Chondrocyte (in vitro differentiated cells): ENCODE measurements around the gene CUTA. TPM values are rescaled to one million over a fixed set of nuclear protein-coding genes. Genes with fewer than 3 reads are reported as not detected.

Experiments used
- DNase-seq: peaks from one replicate; pipeline ENCODE4 v3.0.0; 2021; ENCODE audit warnings: mixed read lengths, low spot score
- H3K27ac Mint-ChIP-seq: one replicate; pipeline ENCODE4 v1.8.0; 2021; ENCODE audit warnings: mild to moderate bottlenecking, moderate library complexity, mixed read lengths; ENCODE audit not compliant: unreplicated experiment
- H3K27me3 Mint-ChIP-seq: 2 replicates; pipeline ENCODE4 v1.8.0; 2021; ENCODE audit warnings: low read depth, mixed read lengths
- H3K36me3 Mint-ChIP-seq: 2 replicates; pipeline ENCODE4 v1.8.0; 2021; ENCODE audit warnings: low read depth, mixed read lengths
- H3K4me1 Mint-ChIP-seq: 2 replicates; pipeline ENCODE4 v1.8.0; 2021; ENCODE audit warnings: low read depth, mild to moderate bottlenecking, mixed read lengths
- H3K4me3 Mint-ChIP-seq: one replicate; pipeline ENCODE4 v1.8.0; 2021; ENCODE audit warnings: mild to moderate bottlenecking, moderate library complexity, mixed read lengths; ENCODE audit not compliant: unreplicated experiment
- H3K9me3 Mint-ChIP-seq: 2 replicates; pipeline ENCODE4 v1.8.0; 2021; ENCODE audit warnings: low read depth, mixed read lengths
- total RNA-seq: library from RNA; stranded (reverse); gene quantifications from 3 replicates; pipeline ENCODE4 v1.2.1, GENCODE V29; 2021
- TF ChIP-seq, protein P1 (sequence below): fragments of 200-600 bp; sonication (generic); IDR thresholded peaks from 2 replicates; pipeline ENCODE4 v1.5.0; 2021; ENCODE audit warnings: antibody characterized with exemption, mild to moderate bottlenecking, moderate library complexity

CUTA gene
- total RNA-seq, 1 donor from 2014 or later = 218 TPM

DNA sequence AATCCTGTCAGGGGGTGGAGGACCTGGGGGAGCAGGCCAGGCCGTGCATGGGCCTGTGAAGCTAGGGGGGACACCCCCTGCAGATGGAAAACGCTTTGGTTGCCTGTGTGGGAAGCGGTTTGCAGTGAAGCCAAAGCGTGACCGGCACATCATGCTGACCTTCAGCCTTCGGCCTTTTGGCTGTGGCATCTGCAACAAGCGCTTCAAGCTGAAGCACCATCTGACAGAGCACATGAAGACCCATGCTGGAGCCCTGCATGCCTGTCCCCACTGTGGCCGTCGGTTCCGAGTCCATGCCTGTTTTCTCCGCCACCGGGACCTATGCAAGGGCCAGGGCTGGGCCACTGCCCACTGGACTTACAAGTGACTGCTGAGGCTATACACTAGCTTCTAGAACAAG is 38.2 kb upstream of the CUTA start:
- H3K27me3 Mint-ChIP-seq = no peaks in the 10 kb centered on the region
- DNase-seq = no peak
- TF ChIP-seq, protein P1, sequence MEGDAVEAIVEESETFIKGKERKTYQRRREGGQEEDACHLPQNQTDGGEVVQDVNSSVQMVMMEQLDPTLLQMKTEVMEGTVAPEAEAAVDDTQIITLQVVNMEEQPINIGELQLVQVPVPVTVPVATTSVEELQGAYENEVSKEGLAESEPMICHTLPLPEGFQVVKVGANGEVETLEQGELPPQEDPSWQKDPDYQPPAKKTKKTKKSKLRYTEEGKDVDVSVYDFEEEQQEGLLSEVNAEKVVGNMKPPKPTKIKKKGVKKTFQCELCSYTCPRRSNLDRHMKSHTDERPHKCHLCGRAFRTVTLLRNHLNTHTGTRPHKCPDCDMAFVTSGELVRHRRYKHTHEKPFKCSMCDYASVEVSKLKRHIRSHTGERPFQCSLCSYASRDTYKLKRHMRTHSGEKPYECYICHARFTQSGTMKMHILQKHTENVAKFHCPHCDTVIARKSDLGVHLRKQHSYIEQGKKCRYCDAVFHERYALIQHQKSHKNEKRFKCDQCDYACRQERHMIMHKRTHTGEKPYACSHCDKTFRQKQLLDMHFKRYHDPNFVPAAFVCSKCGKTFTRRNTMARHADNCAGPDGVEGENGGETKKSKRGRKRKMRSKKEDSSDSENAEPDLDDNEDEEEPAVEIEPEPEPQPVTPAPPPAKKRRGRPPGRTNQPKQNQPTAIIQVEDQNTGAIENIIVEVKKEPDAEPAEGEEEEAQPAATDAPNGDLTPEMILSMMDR = no peak
- H3K36me3 Mint-ChIP-seq = peaks cover 3% of the 10 kb centered on the region
- peaks cover 2% of the 10 kb centered on the region for H3K9me3 Mint-ChIP-seq
- no peak overlapping the region for H3K27ac Mint-ChIP-seq
- H3K4me1 Mint-ChIP-seq = peaks cover 25% of the 10 kb centered on the region
- H3K4me3 Mint-ChIP-seq = no peak overlapping the region

DNA sequence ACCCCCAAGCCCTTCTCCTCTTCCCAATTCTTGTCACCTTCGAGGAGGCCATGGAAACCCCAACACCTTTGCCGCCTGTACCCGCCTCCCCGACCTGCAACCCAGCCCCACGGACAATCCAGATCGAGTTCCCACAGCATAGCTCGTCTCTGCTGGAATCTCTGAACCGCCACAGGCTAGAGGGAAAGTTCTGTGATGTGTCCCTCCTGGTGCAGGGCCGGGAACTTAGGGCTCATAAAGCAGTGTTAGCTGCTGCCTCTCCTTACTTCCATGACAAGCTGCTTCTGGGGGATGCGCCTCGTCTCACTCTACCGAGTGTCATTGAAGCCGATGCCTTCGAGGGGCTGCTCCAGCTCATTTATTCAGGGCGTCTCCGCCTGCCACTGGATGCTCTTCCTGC is 37.1 kb upstream of the CUTA start:
- peaks cover 25% of the 10 kb centered on the region for H3K4me1 Mint-ChIP-seq
- no peak for DNase-seq

DNA sequence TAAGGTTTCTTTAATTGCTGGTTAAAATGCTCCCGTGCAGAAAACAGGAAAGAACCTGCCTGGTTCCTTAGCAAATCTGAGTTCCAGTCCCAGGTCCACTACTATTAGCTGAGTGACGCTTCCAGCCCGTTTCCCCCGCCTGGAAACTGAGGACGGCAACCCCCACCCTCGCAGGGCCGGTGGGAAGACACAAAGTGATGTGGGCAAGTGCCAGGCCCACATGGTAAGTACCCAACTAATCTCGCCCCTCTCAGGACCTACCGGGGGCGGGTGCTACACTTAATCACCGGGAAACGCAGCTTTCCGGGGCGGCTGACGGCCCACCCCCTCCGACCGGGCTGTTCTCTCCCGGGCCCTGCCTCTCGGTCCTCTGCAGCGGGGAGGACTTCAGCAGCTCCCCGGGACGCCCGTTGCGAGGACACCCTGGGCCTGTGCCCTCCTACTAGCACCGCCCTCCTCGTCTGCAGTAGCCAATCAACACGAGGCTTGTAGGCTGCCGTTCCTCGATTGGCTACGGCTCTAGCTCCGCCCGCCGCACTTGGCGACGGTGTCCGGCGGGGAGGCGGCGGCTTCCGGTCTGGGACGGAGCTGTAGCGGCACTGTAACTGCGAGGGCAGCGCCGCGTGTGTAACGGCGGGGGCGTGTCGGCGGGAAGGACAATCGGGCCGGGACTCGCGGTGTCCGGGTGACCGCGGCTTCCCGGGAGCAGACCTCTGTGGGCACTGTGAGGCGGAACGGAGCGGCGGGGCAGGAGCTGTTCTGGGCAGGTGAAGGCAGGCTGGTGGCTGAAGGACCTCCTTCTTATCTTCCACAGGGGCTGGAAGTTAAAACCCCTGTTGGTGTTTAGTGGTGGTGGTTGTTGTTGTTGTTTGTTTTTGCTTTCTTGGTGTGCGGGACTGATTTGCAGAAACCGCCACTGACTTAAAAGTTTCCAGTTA is 36.4 kb upstream of the CUTA start, which contains the start of gene ZBTB9:
Gene ZBTB9, plus strand, starts transcription at position 568 of the 938 bp plus-strand sequence. CDS start 525 bp downstream, outside the sequence.
- H3K9me3 Mint-ChIP-seq = no peaks in the 10 kb centered on the region
- TF ChIP-seq, protein P1 = peak; percentile 7
- peak; percentile 98 for DNase-seq
- peaks cover 3% of the 10 kb centered on the region for H3K36me3 Mint-ChIP-seq
- H3K4me1 Mint-ChIP-seq = peaks cover 25% of the 10 kb centered on the region
- peak within 1 kb of the TSS; percentile 85 for H3K27ac Mint-ChIP-seq
- no peaks in the 10 kb centered on the region for H3K27me3 Mint-ChIP-seq
- peak within 1 kb of the TSS; percentile 95 for H3K4me3 Mint-ChIP-seq

More for the DNA sequence above, 37.1 kb upstream of the CUTA start:
- H3K4me3 Mint-ChIP-seq = peak overlapping the region; percentile 95
- no peak overlapping the region for H3K27ac Mint-ChIP-seq
- TF ChIP-seq, protein P1 = no peak
- H3K36me3 Mint-ChIP-seq = peaks cover 3% of the 10 kb centered on the region
- H3K27me3 Mint-ChIP-seq = no peaks in the 10 kb centered on the region
- H3K9me3 Mint-ChIP-seq = peaks cover 2% of the 10 kb centered on the region

DNA sequence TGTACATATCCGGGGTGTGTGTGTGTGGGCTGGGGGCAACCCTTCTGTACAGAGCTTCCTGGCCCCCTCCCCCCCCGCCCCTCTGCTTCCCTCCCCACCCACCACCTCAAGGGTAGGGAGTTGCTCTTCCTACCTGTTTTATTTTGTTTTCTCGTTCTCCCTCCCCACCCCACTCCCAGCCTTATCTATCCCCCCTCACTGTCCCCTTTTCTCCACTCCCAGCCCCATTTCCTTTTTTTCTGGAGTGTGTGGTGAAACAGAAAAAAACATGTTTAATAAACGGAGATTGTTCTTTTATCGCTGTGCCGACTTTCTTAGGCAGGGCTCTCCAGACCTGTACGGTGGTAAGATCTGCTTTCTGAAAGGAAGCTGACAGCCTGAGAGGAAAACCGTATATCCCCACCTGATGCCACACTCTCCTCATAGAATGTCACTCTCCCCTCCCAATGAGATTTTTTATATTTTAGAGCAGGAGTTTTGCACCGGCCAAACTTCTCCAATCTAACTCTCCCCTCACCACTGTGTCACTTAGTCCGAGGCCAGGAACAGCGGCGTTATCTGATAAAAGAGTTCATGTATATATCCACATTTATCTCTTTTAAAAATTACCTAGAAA is 35.6 kb upstream of the CUTA start:
- H3K4me1 Mint-ChIP-seq = peaks cover 25% of the 10 kb centered on the region
- no peaks in the 10 kb centered on the region for H3K9me3 Mint-ChIP-seq
- TF ChIP-seq, protein P1 = no peak
- no peaks in the 10 kb centered on the region for H3K27me3 Mint-ChIP-seq
- peaks cover 8% of the 10 kb centered on the region for H3K36me3 Mint-ChIP-seq
- peak overlapping the region; percentile 95 for H3K4me3 Mint-ChIP-seq
- peak overlapping the region; percentile 85 for H3K27ac Mint-ChIP-seq
- no peak for DNase-seq

DNA sequence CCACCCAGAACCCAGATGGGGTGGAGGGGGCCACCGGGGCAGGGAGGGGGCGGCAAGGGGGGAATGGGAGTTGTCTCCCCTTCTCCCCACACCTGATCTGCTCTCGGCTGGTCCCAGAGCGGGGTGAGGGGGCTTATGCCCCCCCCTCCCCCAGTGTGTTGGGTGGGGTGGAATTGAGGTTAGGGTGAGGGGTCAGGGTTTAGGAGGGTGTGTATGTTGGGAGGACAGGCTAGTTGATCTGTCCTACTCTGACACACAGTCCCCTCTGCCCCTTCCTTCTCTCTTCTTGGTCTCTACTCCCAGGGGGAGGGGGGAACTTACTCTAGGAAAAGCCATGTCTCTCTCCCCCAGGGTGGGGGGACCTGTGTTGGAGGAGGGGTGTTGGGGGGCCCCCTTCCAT is 34.6 kb upstream of the CUTA start:
- H3K4me3 Mint-ChIP-seq = no peak overlapping the region
- no peaks in the 10 kb centered on the region for H3K27me3 Mint-ChIP-seq
- TF ChIP-seq, protein P1 = no peak
- DNase-seq = no peak
- H3K27ac Mint-ChIP-seq = no peak overlapping the region
- peaks cover 15% of the 10 kb centered on the region for H3K36me3 Mint-ChIP-seq
- H3K4me1 Mint-ChIP-seq = peaks cover 25% of the 10 kb centered on the region
- no peaks in the 10 kb centered on the region for H3K9me3 Mint-ChIP-seq
